Stimulated activated CD4-positive, alpha-beta T cell treated with anti-CD3 and anti-CD28 coated beads, Interleukin-4, amount 100 ng/mL, for 24 hours (primary cell): ENCODE data around the gene CPZ.
"Not testable (repeated sequence)": the region's sequence is repeated elsewhere in the genome, so short reads cannot be mapped to it uniquely, and the experiment has no call there.

Source experiments
- DNase-seq: peaks from one replicate; pipeline ENCODE4 v3.0.0-alpha.2; 2020

Gene CPZ

GRCh38 chr4:8557151-8558076 is 35.2 kb upstream of the CPZ start:
- DNase-seq = no peak

DNA sequence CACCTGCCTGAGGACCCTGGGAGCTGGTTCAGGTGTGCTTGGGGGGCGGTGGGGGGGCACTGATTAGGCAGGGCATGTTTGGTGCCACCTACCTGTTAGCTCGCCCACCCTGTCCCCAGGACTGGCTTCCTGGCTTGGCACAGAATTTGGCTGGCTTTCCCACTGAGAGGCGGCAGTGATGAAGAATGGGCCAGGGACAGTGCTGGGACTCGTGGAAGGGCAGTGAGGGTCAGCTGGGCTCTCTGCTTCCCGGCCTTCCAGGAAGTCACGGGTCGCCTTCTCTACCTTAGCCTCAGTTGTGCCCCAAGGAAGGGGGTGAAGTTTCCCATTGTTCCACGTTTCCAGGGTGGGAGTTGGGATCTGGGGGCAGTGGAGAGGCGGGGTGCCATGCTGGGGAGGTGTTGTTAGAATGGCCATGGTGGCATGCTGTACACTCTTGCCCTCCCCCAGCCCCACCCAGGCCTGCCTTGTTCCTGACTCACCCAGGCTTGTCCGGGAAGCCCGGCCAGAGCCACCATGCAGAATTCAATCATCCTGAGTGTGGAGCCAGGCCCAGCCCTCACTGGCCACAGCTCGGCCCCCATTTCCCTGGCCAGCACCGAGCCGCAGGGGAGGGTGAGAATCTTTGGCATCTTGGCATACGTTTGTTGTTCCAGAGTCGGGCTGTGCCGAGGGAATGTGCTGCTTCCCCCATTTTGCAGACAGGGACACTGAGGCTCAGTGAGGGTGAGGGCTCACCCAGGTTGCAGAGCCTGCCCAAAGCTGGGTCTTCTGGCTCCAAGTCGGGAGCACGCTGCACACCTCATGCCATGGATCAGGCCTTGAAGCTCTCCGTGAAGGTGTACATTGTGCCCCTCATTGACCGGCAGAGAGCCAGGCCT is 34.2 kb upstream of the CPZ start:
- no peak for DNase-seq

DNA sequence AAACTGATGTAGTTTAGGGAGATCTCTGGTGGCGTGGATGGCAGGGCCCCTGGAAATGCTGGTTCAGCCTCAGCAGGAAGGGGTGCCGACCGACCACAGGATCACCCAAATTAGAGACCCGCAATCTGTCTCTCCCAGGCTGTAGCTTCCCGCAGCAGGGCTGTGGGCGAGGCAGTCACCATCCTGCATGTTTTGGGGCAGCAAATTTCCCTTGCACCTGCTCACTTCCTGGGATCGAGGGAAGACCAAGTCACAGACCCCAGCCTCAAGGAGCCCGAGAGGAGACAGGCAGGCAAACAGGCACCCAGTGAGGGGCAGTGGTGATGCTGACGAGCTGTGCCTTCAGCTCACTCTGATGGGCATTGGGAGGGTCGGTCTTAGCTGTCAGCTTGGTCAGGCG is 33.6 kb upstream of the CPZ start:
- DNase-seq = no peak

GRCh38 chr4:8559524-8560264 is 32.9 kb upstream of the CPZ start:
- DNase-seq = no peak

DNA sequence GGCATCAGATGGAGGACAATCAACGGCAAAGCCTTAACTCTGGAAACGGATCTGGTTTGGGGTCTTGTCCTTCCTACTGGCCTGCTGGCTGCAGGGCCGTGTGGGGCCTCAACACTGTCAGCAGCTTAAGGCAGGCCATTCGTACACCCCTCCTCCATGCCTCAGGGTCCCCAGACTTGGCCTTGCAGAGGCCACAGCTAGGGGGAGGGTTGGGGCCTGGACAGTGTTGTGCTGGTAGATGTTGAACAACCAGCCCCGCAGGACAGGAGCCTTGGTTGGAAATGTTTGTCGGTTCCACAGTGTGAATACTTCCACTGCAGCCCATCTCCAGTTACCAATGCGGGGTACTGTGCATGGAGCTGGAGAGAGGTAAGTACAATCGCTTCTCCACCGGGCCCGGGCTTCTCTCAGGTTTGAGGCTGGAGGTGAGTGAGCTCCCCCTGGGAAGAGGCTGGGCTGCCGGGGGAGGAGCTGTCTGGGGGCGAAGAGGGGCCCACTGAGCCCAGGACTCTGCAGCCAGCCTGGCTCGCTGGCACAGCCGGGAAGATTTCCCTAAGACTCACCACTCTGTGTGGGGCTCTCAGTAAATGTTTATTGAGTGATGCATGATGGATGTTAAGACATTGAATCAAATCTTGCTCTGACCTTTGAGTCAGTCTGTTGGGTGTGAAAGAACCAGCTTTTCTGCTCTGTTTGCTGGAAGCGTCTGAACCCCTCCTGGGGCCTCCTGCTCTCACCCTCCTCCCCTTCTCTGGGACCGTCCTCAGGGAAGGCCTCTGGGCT is 32.1 kb upstream of the CPZ start:
- no peak for DNase-seq

GRCh38 chr4:8564595-8564994 is 28.0 kb upstream of the CPZ start:
- DNase-seq = no peak

DNA sequence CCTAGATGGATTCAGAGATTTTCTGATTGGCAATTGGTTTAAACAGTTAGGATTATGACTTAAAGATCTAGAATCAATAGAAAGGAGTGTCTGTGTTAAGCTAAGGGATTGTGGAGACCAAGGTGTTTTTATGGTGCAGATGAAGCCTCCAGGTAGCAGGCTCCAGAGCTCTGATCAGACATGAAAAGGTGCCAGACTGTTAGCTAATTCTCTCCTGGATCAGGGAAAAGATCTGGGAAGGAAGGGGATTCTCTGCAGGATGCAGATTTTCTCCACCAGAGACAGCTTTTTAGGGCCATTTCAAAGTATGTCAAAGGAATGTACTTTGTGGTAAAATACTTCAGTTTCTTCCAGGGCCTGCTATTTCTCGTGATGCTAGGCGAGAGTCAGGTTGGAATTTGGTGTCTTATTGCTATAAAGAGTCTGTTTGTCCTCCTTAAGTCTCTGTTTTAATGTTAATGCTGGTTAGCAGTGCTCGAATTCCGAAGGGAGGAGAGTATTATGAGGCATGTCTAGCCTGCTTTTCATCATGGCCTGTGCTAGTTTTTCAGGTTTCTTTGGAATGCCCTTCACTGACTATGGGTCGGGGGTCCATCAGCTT is 24.4 kb upstream of the CPZ start:
- no peak for DNase-seq

DNA sequence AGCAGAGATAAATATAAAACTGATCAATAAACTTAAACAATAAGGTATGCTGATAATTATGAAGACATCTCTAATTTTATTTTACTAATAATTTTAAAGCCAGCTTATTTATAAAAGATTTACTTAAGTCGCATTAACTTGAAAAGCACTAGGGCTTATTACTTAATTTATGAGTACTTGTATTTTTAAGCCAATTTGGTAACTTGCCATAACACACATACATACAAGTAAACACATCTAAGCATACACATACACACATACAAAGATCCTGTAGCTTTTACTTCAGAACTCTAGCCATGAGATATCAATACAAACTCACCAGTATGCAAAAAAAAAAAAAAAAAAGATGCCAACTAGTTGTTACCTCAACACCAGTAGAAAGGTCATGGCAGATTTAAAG is 22.4 kb upstream of the CPZ start:
- no peak for DNase-seq

GRCh38 chr4:8571702-8572685 is 20.6 kb upstream of the CPZ start:
- DNase-seq = no peak

DNA sequence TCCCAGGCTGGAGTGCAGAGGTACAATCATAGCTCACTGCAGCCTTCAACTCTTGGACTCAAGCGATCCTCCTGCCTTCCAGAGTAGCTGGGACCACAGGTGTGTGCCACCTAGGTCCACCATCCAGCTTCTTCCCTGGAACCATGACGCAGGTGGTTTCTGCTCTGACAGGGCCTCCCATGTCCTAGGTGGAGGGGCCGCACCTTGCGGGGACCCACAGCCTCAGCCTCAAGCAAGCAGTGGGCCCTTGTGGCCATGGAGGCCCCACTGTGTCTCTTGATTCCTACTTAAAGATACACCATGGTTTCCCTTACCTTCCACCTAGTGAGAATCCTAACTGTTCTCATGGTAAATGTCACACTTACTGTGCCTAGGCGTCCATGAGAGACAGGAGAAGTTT is 19.3 kb upstream of the CPZ start:
- DNase-seq = no peak

DNA sequence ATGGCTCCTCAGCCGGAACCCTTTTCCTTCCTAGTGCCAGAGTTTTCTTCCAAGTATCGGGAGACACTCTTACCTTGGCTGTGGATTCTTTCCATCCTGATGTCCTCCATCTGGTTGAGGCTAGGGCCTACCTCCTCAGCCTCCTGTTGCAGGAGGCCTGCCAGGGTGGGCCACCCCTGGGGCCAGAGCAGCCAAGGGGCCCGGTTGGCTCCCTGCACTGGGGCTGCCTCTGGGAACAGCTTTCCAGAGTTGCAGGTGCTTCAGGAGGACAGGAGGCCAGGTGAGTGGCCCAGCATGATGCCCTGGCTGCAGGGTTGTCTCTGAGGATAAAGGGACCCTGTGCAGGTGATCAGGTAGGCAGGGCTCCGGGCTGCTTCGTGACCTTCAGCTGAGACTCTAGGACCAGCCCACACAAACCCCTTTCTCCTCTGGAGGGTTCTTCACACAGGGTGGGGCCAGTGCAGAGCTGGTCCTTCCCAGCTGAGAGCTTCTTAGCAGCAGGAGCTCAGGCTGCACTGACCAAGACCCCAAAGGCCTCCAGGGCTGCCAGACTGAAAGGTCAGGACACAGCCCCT is 17.7 kb upstream of the CPZ start:
- no peak for DNase-seq

- DNase-seq = no peak
These were observed 17.1 kb upstream of the CPZ start for GRCh38 chr4:8575457-8575856.

DNA sequence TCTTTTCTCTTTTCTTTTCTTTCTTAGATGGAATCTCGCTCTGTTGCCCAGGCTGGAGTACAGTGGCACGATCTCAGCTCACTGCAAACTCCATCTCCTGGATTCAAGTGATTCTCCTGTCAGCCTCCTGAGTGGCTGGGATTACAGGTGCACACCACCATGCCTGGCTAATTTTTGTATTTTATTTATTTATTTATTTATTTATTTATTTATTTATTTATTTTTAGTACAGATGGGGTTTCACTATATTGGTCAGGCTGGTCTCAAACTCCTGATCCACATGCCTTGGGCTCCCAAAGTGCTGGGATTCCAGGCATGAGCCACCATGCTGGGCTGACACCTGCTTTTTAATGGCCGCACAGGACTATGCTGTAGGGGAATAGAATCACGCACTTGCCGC is 16.0 kb upstream of the CPZ start:
- DNase-seq = not testable (repeated sequence)

DNA sequence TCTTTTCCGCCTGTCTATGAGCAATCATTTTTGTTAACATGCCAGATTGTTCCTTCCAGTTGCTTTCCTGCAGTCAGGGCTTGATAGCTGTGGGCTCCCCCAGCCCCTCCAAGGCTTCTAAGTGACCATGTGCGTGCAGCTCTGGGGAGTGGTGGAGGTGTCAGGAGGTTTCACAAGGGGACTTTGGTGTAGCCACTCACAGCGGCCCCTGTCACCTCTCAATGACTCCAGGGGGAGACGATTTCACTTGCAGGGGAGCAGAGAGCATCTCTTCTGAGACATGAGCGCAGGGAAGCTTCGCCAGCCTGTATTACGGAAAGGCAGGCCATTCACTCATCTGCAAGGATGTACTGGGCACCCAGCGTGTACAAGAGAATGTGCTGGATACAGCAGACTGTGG is 15.5 kb upstream of the CPZ start:
- DNase-seq = no peak

- DNase-seq = no peak
These were observed 14.6 kb upstream of the CPZ start for GRCh38 chr4:8577972-8578371.

DNA sequence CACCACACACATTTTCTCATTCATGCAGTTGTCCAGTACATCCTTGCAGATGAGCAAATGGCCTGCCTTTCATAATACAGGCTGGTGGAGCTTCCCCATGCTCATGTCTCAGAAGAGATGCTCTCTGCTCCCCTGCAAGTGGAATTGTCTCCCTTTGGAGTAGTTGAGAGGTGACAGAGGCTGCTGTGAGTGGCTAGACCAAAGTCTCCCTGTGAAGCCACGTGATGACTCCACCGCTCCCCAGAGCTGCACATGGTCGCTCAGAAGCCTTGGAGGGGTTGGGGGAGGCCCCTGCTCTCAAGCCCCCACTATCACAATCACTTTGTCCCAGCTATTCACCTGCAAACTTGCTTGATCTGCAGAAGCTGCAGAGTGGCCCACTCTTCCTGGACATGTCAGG is 13.8 kb upstream of the CPZ start:
- DNase-seq = no peak

- DNase-seq = no peak
These were observed 12.8 kb upstream of the CPZ start for GRCh38 chr4:8579526-8580320.

DNA sequence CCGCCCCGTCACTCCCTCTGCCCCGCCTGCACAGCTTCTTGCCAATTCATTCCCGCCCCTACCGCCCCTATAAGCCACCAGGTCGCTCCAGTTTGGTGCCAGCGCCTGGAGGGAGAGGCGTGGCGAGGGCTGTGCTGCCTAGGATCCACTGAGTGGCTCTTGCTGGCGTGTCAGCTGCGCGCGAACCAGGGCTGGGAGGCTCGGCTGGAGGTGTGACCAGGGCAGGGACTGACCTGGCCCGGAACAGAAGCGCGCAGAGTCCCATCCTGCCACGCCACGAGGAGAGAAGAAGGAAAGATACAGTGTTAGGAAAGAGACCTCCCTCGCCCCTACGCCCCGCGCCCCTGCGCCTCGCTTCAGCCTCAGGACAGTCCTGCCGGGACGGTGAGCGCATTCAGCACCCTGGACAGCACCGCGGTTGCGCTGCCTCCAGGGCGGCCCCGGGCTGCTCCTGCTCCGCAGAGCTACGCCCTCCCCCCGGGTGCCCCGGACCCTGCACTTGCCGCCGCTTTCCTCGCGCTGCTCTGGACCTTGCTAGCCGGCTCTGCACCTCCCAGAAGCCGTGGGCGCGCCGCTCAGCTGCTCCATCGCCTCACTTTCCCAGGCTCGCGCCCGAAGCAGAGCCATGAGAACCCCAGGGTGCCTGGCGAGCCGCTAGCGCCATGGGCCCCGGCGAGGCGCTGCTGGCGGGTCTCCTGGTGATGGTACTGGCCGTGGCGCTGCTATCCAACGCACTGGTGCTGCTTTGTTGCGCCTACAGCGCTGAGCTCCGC is 12.1 kb upstream of the CPZ start, which contains the start of gene GPR78:
TSS of gene GPR78 (plus strand) at position 72 of the 773 bp plus-strand sequence. CDS start at position 663, 591 bp downstream.
- peak; percentile 20 for DNase-seq
